Measurements from ENCODE around the gene MGAT3.

MGAT3 gene

DNA sequence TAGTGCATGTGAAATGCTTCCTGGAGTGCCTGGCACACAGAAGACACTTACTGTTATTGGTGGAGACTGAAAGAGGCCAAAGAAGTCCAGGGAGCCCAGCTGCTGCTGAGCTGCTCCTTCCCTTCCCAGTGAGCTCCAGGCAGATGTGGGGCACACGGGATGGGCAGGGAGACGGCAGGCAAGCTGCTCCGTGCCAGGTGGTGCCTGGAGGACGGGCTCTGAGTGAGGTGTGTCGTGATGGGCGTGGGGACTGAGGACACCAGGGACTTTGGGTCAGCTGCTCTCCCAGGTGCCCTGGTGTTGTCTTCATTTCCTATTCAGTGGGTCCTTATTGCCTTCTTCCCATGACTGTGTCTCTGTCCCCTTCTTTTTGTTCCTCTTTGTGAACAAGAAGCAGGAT, 37.7 kb upstream of the MGAT3 start:
- Histone ChIP-seq H3K27me3 (no peaks in the 10 kb centered on the region), H3K36me3 (peaks cover 73 to 93% (median 77%) of the 10 kb centered on the region in 3 donors), H3K4me3 (no peak overlapping the region), H3K4me1 (peaks cover 0 to 3% (median 0%) of the 10 kb centered on the region in 4 donors), H3K9me3 (no peaks in the 10 kb centered on the region), H3K27ac (no peak overlapping the region)
- TF ChIP-seq, protein P1, sequence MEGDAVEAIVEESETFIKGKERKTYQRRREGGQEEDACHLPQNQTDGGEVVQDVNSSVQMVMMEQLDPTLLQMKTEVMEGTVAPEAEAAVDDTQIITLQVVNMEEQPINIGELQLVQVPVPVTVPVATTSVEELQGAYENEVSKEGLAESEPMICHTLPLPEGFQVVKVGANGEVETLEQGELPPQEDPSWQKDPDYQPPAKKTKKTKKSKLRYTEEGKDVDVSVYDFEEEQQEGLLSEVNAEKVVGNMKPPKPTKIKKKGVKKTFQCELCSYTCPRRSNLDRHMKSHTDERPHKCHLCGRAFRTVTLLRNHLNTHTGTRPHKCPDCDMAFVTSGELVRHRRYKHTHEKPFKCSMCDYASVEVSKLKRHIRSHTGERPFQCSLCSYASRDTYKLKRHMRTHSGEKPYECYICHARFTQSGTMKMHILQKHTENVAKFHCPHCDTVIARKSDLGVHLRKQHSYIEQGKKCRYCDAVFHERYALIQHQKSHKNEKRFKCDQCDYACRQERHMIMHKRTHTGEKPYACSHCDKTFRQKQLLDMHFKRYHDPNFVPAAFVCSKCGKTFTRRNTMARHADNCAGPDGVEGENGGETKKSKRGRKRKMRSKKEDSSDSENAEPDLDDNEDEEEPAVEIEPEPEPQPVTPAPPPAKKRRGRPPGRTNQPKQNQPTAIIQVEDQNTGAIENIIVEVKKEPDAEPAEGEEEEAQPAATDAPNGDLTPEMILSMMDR (IDR thresholded peaks at IDR 0.05) = no peak
- DNase-seq = no peak
- intact Hi-C loops (cut with DNase I; ENCODE audit: low total_unique reads) = no loop called here

DNA sequence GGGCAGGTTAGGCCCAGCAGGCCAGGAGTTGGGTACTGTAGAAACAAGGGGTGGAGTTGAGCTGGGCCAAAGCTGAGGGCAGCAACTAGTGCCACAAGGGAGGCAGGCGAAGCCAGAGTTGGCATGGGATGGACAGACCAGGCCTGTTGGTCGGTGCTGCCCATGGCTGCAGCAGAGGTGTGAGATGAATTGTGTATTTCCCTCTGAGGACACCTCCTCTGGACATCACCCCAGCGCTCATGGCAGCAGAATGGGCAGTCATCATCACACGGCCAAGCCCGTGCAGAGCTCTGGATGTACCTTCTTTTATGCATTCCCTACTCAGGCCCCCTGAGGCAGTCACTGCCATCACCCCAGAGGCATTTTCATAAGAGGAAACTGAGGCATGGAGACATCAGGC, 36.9 kb upstream of the MGAT3 start:
- no peaks in the 10 kb centered on the region for H3K4me1 ChIP-seq
- no peaks in the 10 kb centered on the region for H3K9me3 ChIP-seq
- H3K36me3 ChIP-seq = peaks cover 79 to 100% (median 85%) of the 10 kb centered on the region in 3 donors
- no peak overlapping the region for H3K27ac ChIP-seq
- intact Hi-C loops (cut with DNase I; ENCODE audit: low total_unique reads) = no loop called here
- H3K27me3 ChIP-seq = no peaks in the 10 kb centered on the region
- TF ChIP-seq, protein P1 (IDR thresholded peaks at IDR 0.05) = no peak
- no peak overlapping the region for H3K4me3 ChIP-seq
- DNase-seq = no peak

DNA sequence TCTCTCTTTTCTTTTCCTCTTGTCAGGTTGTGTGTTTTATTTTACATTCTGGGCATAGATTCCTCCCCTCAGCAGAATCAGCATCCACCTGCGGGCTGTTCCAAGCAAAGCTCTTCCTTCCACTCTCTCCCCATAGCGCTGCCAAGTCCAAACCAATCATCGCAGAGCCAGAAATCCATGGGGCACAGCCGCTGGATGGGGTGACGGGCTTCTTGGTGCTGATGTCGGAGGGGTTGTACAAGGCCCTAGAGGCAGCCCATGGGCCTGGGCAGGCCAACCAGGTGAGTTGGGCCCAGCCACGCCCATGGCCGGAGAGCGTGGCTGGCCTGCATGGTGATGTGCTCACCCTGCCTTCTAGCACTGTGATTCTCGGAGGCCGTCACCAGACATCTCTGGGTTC, 35.1 kb upstream of the MGAT3 start:
- no peak for DNase-seq
- Histone ChIP-seq H3K4me3 (no peak overlapping the region), H3K4me1 (no peaks in the 10 kb centered on the region), H3K27me3 (no peaks in the 10 kb centered on the region), H3K36me3 (peaks cover 78 to 97% (median 79%) of the 10 kb centered on the region in 3 donors), H3K9me3 (no peaks in the 10 kb centered on the region), H3K27ac (no peak overlapping the region)
- intact Hi-C loops (cut with DNase I; ENCODE audit: low total_unique reads) = no loop called here
- TF ChIP-seq, protein P1 (IDR thresholded peaks at IDR 0.05) = no peak

DNA sequence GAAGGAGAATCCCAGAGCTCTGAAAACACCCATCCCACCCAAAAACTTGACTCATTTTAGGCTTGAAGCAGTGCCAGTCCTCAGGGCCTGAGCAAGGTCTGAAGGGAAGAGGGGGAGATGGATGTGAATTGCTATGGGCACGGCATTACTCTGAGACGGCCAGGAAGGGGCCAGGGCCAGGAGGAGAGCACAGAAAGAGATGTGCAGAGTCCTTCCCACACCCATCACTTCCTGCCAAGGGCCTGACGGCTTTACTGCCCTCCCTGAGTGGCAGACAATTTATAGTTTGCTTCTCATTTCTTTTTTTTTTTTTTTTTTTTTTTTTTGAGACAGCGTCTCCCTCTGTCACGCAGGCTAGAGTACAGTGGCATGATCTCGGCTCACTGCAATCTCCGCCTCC, 34.7 kb upstream of the MGAT3 start:
- H3K27me3 ChIP-seq = no peaks in the 10 kb centered on the region
- H3K36me3 ChIP-seq = peaks cover 78 to 97% (median 79%) of the 10 kb centered on the region in 3 donors
- TF ChIP-seq, protein P1 (IDR thresholded peaks at IDR 0.05) = no peak
- no peak for DNase-seq
- H3K27ac ChIP-seq = no peak overlapping the region
- H3K9me3 ChIP-seq = no peaks in the 10 kb centered on the region
- no peak overlapping the region for H3K4me3 ChIP-seq
- intact Hi-C loops (cut with DNase I; ENCODE audit: low total_unique reads) = no loop called here
- no peaks in the 10 kb centered on the region for H3K4me1 ChIP-seq

DNA sequence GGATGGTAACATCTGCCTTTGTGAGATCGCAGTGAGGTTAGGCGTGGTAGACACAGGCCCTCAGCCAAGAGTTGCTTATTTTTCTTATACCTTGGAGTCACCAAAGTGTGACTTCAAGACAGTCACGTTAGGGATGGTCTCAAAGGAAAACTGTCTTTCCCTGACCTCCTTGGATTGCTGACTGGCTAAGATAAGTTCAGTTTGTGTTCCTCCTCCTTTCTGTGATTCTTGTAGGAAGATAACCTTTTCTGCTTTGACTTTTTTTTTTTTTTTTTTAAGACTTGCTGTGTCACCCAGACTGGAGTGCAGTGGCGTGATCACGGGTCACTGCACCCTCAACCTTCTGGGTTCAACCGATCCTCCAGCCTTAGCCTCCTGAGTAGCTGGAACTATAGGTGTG, 34.1 kb upstream of the MGAT3 start:
- no peaks in the 10 kb centered on the region for H3K9me3 ChIP-seq
- H3K27ac ChIP-seq = no peak overlapping the region

More for the DNA sequence above, 34.1 kb upstream of the MGAT3 start:
- peaks cover 78 to 97% (median 78%) of the 10 kb centered on the region in 3 donors for H3K36me3 ChIP-seq
- no peak overlapping the region for H3K4me3 ChIP-seq
- TF ChIP-seq, protein P1 (IDR thresholded peaks at IDR 0.05) = no peak
- intact Hi-C loops (cut with DNase I; ENCODE audit: low total_unique reads) = no loop called here
- no peaks in the 10 kb centered on the region for H3K4me1 ChIP-seq
- DNase-seq = no peak
- H3K27me3 ChIP-seq = no peaks in the 10 kb centered on the region

Data from tibial artery (tissue), 4 donors.